Loucy (cell line): ENCODE data around the gene FMO3.

Source experiments
- EZH2phosphoT487 ChIP-seq: fragments of 200-600 bp; IDR thresholded peaks from 2 replicates; pipeline ENCODE4 v1.6.1; 2018; ENCODE audit warnings: antibody characterized with exemption, mild to moderate bottlenecking, moderate library complexity, borderline replicate concordance
- TF ChIP-seq, protein P1 (sequence below): fragments of 200-600 bp; sonication (generic); conservative IDR thresholded peaks from 2 replicates; pipeline ENCODE4 v1.5.1; 2014; ENCODE audit warnings: mild to moderate bottlenecking, antibody characterized with exemption, low read length

DNA sequence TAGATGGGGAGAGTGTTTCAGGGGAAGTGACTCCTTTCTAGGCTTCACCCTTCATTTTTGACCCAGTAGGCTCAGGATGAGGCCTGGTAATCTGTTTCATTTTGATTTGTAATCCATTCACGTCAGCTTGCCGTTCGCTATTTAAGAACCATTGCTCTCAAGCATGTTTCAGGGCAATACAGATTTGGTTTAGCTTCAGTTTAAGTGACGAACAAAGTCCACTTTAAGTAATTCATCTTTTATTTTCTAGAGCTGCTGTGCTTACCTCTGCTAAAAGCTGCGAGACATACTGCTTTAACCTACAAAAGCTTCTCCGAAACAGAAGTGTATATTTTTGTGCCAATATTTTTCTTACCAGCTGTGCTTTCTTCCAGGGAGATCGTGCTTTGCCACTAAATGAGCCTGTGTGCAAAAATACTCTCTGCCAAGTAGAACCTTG, 8.9 kb upstream of the FMO3 start:
- TF ChIP-seq, protein P1, sequence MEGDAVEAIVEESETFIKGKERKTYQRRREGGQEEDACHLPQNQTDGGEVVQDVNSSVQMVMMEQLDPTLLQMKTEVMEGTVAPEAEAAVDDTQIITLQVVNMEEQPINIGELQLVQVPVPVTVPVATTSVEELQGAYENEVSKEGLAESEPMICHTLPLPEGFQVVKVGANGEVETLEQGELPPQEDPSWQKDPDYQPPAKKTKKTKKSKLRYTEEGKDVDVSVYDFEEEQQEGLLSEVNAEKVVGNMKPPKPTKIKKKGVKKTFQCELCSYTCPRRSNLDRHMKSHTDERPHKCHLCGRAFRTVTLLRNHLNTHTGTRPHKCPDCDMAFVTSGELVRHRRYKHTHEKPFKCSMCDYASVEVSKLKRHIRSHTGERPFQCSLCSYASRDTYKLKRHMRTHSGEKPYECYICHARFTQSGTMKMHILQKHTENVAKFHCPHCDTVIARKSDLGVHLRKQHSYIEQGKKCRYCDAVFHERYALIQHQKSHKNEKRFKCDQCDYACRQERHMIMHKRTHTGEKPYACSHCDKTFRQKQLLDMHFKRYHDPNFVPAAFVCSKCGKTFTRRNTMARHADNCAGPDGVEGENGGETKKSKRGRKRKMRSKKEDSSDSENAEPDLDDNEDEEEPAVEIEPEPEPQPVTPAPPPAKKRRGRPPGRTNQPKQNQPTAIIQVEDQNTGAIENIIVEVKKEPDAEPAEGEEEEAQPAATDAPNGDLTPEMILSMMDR = no peak
- no peak for TF ChIP-seq EZH2phosphoT487
